SKM-1 (cell line): Measurements from ENCODE around the gene PRKCI.
"Not testable (repeated sequence)": the region's sequence is repeated elsewhere in the genome, so short reads cannot be mapped to it uniquely, and the experiment has no call there.

Source experiments
- DNase-seq: peaks from one replicate; lab custom pipeline; 2025; ENCODE audit not compliant: unreplicated experiment; lab: John Stamatoyannopoulos, UW

Gene PRKCI

GRCh38 chr3:170221924-170222646 lies at the start of gene PRKCI:
Gene PRKCI, plus strand, starts transcription at chr3:170222424. Its CDS starts 246 bp downstream, at chr3:170222670.
- DNase-seq = peak; percentile 80

- DNase-seq = no peak
Measured at GRCh38 chr3:170178651-170179050, 43.6 kb upstream of the PRKCI start.

- no peak for DNase-seq
Measured at GRCh38 chr3:170179432-170179831, 42.8 kb upstream of the PRKCI start.

GRCh38 chr3:170180079-170180907 lies 41.9 kb upstream of the PRKCI start:
- DNase-seq = no peak

- DNase-seq = peak; percentile 90
Measured at GRCh38 chr3:170180908-170181885, 41.0 kb upstream of the PRKCI start, which contains the start of gene PHC3. Gene PHC3, minus strand, starts transcription at chr3:170181733. Its CDS starts 18 bp downstream, at chr3:170181715.

- peak; percentile 32 for DNase-seq
Measured at GRCh38 chr3:170189398-170190256, 32.6 kb upstream of the PRKCI start.

- DNase-seq = not testable (repeated sequence)
Measured at GRCh38 chr3:170195759-170196158, 26.5 kb upstream of the PRKCI start.

GRCh38 chr3:170196833-170197232 lies 25.4 kb upstream of the PRKCI start:
- DNase-seq = no peak

GRCh38 chr3:170200987-170201386 lies 21.2 kb upstream of the PRKCI start:
- DNase-seq = no peak

- no peak for DNase-seq
Measured at GRCh38 chr3:170201527-170201926, 20.7 kb upstream of the PRKCI start.

GRCh38 chr3:170203457-170203856 lies 18.8 kb upstream of the PRKCI start:
- no peak for DNase-seq

GRCh38 chr3:170204023-170204472 lies 18.2 kb upstream of the PRKCI start:
- DNase-seq = no peak

GRCh38 chr3:170204509-170204908 lies 17.7 kb upstream of the PRKCI start:
- DNase-seq = no peak

- no peak for DNase-seq
Measured at GRCh38 chr3:170205302-170205701, 16.9 kb upstream of the PRKCI start.

- DNase-seq = not testable (repeated sequence)
Measured at GRCh38 chr3:170206164-170206762, 16.0 kb upstream of the PRKCI start.

GRCh38 chr3:170207717-170208116 lies 14.5 kb upstream of the PRKCI start:
- DNase-seq = no peak

GRCh38 chr3:170211668-170212067 lies 10.6 kb upstream of the PRKCI start:
- DNase-seq = no peak

- DNase-seq = no peak
Measured at GRCh38 chr3:170219850-170220249, 2.4 kb upstream of the PRKCI start.

GRCh38 chr3:170220871-170221270 lies 1.4 kb upstream of the PRKCI start:
- DNase-seq = no peak
